Esophagus (tissue), 2 donors: ENCODE data around the gene NUDT3. TPM values are rescaled to one million over a fixed set of nuclear protein-coding genes. Genes with fewer than 3 reads are reported as not detected.

Experiments used
- H3K27ac ChIP-seq, 2 donors: one replicate each; pipeline ENCODE4 v1.5.1; 2013; ENCODE audit warnings: low read depth in 2 of 2, mild to moderate bottlenecking in 2 of 2, inconsistent platforms in 1 of 2, low read length in 1 of 2, moderate library complexity in 1 of 2
- H3K27me3 ChIP-seq, 2 donors: one replicate each; pipeline ENCODE4 v1.6.1; 2013; ENCODE audit warnings: low read length in 2 of 2, control low read depth in 1 of 2, mild to moderate bottlenecking in 1 of 2; ENCODE audit not compliant: insufficient read depth in 2 of 2, control insufficient read depth in 1 of 2
- H3K36me3 ChIP-seq, 2 donors: one replicate each; pipeline ENCODE4 v1.6.1; 2013; ENCODE audit warnings: low read length in 1 of 2; ENCODE audit not compliant: control insufficient read depth in 2 of 2, insufficient read depth in 2 of 2
- H3K4me1 ChIP-seq, 2 donors: one replicate each; pipeline ENCODE4 v1.6.1; 2013; ENCODE audit warnings: low read length in 1 of 2; ENCODE audit not compliant: control insufficient read depth in 2 of 2, insufficient read depth in 2 of 2
- H3K4me3 ChIP-seq, 2 donors: one replicate each; pipeline ENCODE4 v1.5.1; 2013; ENCODE audit warnings: low read length in 2 of 2, mild to moderate bottlenecking in 2 of 2, low read depth in 1 of 2, moderate library complexity in 1 of 2
- H3K9me3 ChIP-seq, 2 donors: one replicate each; pipeline ENCODE4 v1.6.1; 2013; ENCODE audit warnings: mild to moderate bottlenecking in 2 of 2, low read depth in 1 of 2, low read length in 1 of 2, moderate library complexity in 1 of 2; ENCODE audit not compliant: control insufficient read depth in 2 of 2, insufficient read depth in 1 of 2
- WGBS, 2 donors: extraction: QIAGEN DNeasy Blood & Tissue Kit; methylation state at CpG; one replicate each; pipeline ENCODE4 v1.1.7; 2013; 5-methylcytosine and 5-hydroxymethylcytosine counted together
- polyA plus RNA-seq, 2 donors: library from polyadenylated mRNA; stranded (reverse); fragments of 200-250 nt; gene quantifications; one replicate each; pipeline ENCODE4 v1.2.3, GENCODE V29; 2013
- donor health status: healthy with polysubstance abuse.
- donor health status: Bipolar disorder and iron deficiency.

NUDT3 gene
- polyA plus RNA-seq, 2 donors: 7.9 to 8.5 TPM

DNA sequence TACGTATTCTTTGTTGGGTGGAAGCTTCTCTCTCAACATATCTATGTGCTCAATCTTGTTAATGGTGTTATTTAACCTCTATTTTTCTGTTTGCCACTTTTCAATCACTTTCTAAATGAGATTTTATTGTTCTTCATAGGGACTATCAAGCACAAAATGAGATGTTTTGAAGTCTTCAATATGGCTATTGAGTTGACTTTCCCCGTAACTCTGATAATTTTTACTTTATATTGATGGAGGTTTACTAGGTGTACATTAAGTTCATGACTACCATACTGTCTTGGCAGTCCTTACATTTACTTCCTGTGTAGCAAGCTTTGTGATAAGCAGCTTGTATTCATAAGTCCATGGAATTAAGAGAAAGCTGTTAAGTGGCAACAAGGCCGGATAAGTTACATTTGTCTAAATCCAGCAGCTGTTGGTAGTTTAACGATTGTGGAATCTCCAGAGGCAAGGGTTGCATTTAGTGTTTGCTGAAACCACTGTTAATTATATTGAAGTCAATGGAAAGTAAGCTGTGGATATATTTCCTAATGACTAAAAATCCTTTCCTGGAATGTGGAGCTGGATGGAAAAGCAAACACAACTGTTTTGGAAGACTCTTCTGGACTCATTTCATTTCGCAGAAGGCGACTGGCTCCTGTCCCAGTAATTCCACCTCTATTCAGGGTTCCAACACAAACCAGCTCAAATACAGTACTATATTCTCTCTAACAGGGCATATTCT, 86.3 kb downstream of the NUDT3 start:
- Histone ChIP-seq H3K27me3 (no peaks in the 10 kb centered on the region), H3K4me1 (peaks cover 0 to 2% of the 10 kb centered on the region in 2 donors), H3K36me3 (peaks cover 0 to 3% of the 10 kb centered on the region in 2 donors), H3K4me3 (no peak overlapping the region), H3K9me3 (no peaks in the 10 kb centered on the region), H3K27ac (no peak overlapping the region)
- WGBS, 2 donors: 45 to 49% methylated on average over 6 of the region's 6 CpGs

- WGBS, 2 donors: 71 to 74% methylated on average over 2 of the region's 2 CpGs
- Histone ChIP-seq H3K4me3 (no peak overlapping the region), H3K9me3 (no peaks in the 10 kb centered on the region), H3K27me3 (no peaks in the 10 kb centered on the region), H3K27ac (no peak overlapping the region), H3K4me1 (peaks cover 0 to 2% of the 10 kb centered on the region in 2 donors), H3K36me3 (peaks cover 0 to 3% of the 10 kb centered on the region in 2 donors)
Measured at GRCh38 chr6:34305497-34305896, 87.0 kb downstream of the NUDT3 start.

GRCh38 chr6:34304164-34304563, 88.3 kb downstream of the NUDT3 start:
- no peak overlapping the region for H3K4me3 ChIP-seq
- no peaks in the 10 kb centered on the region for H3K9me3 ChIP-seq
- H3K27ac ChIP-seq: no peak overlapping the region
- WGBS, 2 donors: 95 to 99% methylated on average over 3 of the region's 3 CpGs
- H3K36me3 ChIP-seq: peaks cover 0 to 3% of the 10 kb centered on the region in 2 donors
- no peaks in the 10 kb centered on the region for H3K27me3 ChIP-seq
- H3K4me1 ChIP-seq: peaks cover 2 to 3% of the 10 kb centered on the region in 2 donors

GRCh38 chr6:34302929-34303328, 89.5 kb downstream of the NUDT3 start:
- Histone ChIP-seq H3K27ac (no peak overlapping the region), H3K27me3 (no peaks in the 10 kb centered on the region), H3K4me3 (no peak overlapping the region), H3K9me3 (no peaks in the 10 kb centered on the region), H3K4me1 (peaks cover 2 to 3% of the 10 kb centered on the region in 2 donors), H3K36me3 (peaks cover 0 to 3% of the 10 kb centered on the region in 2 donors)
- 96 to 97% methylated on average over 4 of the region's 4 CpGs for WGBS, 2 donors

DNA sequence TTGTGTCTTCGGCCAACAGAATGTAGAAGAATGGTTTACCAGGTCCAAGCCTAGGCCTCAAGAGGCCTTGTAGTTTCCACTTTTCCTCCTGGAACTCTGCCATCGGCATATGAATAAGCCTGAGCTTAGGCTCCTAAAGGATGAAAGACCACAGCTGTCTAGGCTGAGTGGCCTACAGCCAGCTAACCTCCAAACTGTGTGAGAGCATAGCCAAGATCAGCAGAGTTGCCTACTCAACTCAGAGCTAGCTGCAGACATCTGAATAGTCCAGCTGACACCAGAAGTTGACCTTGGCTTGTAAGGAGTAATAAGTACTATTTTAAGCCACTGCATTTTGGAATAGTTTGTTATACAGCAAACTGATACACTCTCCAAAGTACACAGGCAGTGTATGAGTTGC, 91.1 kb downstream of the NUDT3 start:
- Histone ChIP-seq H3K4me3 (no peak overlapping the region), H3K36me3 (peaks cover 0 to 3% of the 10 kb centered on the region in 2 donors), H3K4me1 (peaks cover 2 to 3% of the 10 kb centered on the region in 2 donors), H3K27me3 (no peaks in the 10 kb centered on the region), H3K9me3 (no peaks in the 10 kb centered on the region), H3K27ac (no peak overlapping the region)
- 58 to 60% methylated on average over 2 of the region's 2 CpGs for WGBS, 2 donors

DNA sequence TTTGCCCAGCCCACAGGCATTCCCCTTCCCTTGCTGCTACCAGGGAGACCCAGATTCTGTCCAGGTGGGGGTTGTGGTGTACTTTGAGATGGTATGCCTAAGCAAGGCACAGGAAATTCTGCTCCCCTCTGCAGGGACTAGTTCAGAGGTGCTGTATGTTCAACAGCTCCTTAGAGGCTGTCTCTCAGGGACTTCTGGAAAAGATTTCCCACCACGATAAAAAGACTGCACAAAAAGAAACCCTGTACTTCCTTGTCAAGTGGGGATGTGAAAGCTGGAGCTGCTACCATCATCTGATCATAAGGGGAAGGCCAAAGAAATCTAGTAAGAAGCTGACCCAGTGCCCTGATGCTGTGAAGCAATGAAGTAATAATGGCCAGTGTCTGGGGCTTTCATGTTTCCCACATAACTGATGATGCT, 92.1 kb downstream of the NUDT3 start:
- H3K27me3 ChIP-seq: no peaks in the 10 kb centered on the region
- no peak overlapping the region for H3K27ac ChIP-seq
- H3K4me1 ChIP-seq: peaks cover 2 to 3% of the 10 kb centered on the region in 2 donors
- 65 to 80% methylated on average over 1 of the region's 1 CpG for WGBS, 2 donors
- H3K36me3 ChIP-seq: peaks cover 0 to 3% of the 10 kb centered on the region in 2 donors
- H3K9me3 ChIP-seq: no peaks in the 10 kb centered on the region
- H3K4me3 ChIP-seq: no peak overlapping the region

GRCh38 chr6:34298941-34299340, 93.5 kb downstream of the NUDT3 start:
- H3K36me3 ChIP-seq: peaks cover 0 to 3% of the 10 kb centered on the region in 2 donors
- peaks cover 2 to 3% of the 10 kb centered on the region in 2 donors for H3K4me1 ChIP-seq
- no peaks in the 10 kb centered on the region for H3K27me3 ChIP-seq
- no peak overlapping the region for H3K4me3 ChIP-seq
- H3K9me3 ChIP-seq: no peaks in the 10 kb centered on the region
- 58 to 68% methylated on average over 2 of the region's 2 CpGs for WGBS, 2 donors
- no peak overlapping the region for H3K27ac ChIP-seq

DNA sequence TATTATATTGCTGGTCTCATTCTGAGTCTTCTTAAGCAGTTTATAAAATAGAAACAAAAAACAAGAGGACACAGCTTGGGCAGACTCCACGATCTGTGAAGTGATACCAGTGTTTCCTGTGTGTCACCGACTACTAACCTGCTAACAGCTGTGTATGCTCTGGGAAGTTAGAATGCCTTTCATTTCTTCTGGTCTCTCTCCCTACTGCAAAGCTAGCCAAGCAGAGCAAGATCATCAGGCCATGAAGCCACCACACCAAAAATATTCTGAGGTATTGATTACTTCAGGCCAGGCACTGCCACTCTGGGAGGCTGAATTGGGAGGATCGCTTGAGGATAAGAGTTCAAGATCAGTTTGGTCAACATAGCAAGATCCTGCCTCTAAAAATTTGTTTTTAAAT, 96.7 kb downstream of the NUDT3 start:
- H3K27me3 ChIP-seq: no peaks in the 10 kb centered on the region
- no peaks in the 10 kb centered on the region for H3K9me3 ChIP-seq
- H3K27ac ChIP-seq: no peak overlapping the region
- H3K4me1 ChIP-seq: peaks cover 0 to 3% of the 10 kb centered on the region in 2 donors
- no peak overlapping the region for H3K4me3 ChIP-seq
- H3K36me3 ChIP-seq: peaks cover 3 to 5% of the 10 kb centered on the region in 2 donors
- WGBS, 2 donors: 76 to 77% methylated on average over 3 of the region's 3 CpGs

DNA sequence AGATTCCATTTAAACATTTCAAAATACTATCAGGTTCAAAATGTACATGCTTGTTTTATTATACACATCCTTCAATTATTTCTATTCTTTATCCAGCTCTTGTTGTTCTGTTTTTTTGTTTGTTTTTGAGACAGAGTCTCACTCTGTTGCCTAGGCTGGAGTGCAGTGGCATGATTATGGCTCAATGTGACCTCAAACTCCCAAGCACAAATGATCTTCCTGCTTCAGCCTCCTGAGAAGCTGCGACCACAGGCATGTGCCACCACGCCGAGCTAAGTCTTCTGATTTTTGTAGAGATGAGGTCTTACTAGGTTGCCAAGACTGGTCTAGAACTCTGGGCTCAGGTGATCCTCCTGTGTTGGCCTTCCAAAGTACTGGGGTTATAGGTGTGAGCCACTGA, 99.5 kb downstream of the NUDT3 start:
- WGBS, 2 donors: 97 to 99% methylated on average over 3 of the region's 3 CpGs
- peaks cover 3 to 5% of the 10 kb centered on the region in 2 donors for H3K36me3 ChIP-seq
- H3K9me3 ChIP-seq: no peaks in the 10 kb centered on the region

GRCh38 chr6:34289137-34289536, 103.3 kb downstream of the NUDT3 start:
- H3K27ac ChIP-seq: no peak overlapping the region
- H3K4me3 ChIP-seq: no peak overlapping the region
- H3K9me3 ChIP-seq: no peaks in the 10 kb centered on the region
- WGBS, 2 donors: 94 to 96% methylated on average over 11 of the region's 11 CpGs
- H3K4me1 ChIP-seq: no peaks in the 10 kb centered on the region
- H3K27me3 ChIP-seq: no peaks in the 10 kb centered on the region
- peaks cover 3 to 10% of the 10 kb centered on the region in 2 donors for H3K36me3 ChIP-seq

More for the DNA sequence above, 99.5 kb downstream of the NUDT3 start:
- Histone ChIP-seq H3K4me3 (no peak overlapping the region), H3K27ac (no peak overlapping the region), H3K4me1 (no peaks in the 10 kb centered on the region), H3K27me3 (no peaks in the 10 kb centered on the region)
